Measurements from ENCODE around the gene TNFRSF1B.

The TNFRSF1B gene

DNA sequence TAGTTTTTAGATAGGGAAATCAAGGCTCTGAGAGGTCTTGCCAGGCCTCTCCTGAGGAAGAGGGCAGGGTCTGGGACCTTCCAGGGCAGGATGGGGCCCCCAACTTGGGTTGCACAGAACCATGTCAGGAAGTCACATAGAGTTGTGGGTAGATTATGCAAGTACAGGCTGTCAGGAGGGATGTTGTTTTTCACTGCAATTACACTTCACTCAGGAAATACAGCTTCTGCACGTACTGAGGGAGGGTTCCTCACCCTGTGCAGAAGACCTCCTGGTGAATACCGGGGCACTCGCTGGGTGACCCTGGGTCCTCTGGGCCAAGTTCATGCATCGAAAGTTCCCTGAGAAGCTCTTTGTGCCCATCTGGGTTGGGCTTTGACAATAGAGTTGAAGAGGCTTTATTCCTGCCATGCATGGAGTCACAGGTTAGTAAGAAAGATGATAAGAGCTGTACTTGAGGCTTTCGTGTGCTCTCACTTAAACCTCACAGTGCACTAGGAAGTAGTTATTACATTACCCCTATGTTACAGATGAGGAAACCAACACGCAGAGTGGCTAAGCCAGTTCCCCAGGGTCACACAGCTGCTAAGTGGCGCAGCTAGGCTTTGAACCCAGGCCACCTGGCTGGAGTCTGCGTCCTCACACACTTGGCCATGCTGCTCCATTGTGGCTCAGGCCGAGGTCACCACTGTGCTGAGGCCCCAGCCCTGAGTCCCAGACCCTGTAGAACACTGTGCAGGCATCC lies 16.2 kb upstream of the TNFRSF1B start:
- no peaks in the 10 kb centered on the region for H3K36me3 ChIP-seq (ENCODE audit: insufficient read depth, low read length)
- no peak overlapping the region for H3K9ac ChIP-seq (ENCODE audit: low read depth, low read length)
- H3K27me3 ChIP-seq (ENCODE audit: insufficient read depth, low read length), result no peaks in the 10 kb centered on the region
- H3K4me1 ChIP-seq (ENCODE audit: insufficient read depth, low read length), result no peaks in the 10 kb centered on the region
- no peak overlapping the region for H3K27ac ChIP-seq (ENCODE audit: low read depth, low read length)
- no peak overlapping the region for H3K4me3 ChIP-seq (ENCODE audit: low read length)
- no peaks in the 10 kb centered on the region for H3K9me3 ChIP-seq (ENCODE audit: insufficient read depth, low read depth, low read length)
- WGBS, result 90% methylated on average over 9 of the region's 9 CpGs

DNA sequence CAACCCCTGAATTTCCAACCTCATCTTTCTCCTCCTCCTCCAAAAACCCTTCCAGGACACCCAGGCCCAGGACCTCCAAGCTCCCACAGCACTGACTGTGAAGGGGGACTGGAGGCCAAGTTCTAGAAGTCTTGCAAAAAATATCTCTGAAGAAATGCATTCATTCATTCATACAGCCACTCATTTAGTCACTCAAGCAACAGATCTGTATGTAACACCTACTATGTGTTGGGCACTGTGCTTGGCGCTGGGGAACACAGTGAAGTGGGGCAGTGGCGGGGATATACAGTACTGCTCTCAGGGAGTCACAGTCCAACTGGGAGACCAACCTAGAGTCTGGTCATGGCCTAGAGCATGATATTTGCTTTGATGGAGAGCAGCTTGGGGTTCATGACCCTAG lies 15.3 kb upstream of the TNFRSF1B start:
- Histone ChIP-seq H3K36me3 (ENCODE audit: insufficient read depth, low read length) (no peaks in the 10 kb centered on the region), H3K27me3 (ENCODE audit: insufficient read depth, low read length) (no peaks in the 10 kb centered on the region), H3K9me3 (ENCODE audit: insufficient read depth, low read depth, low read length) (no peaks in the 10 kb centered on the region), H3K4me1 (ENCODE audit: insufficient read depth, low read length) (no peaks in the 10 kb centered on the region), H3K27ac (ENCODE audit: low read depth, low read length) (no peak overlapping the region), H3K9ac (ENCODE audit: low read depth, low read length) (no peak overlapping the region), H3K4me3 (ENCODE audit: low read length) (no peak overlapping the region)
- 94% methylated on average over 2 of the region's 2 CpGs for WGBS

DNA sequence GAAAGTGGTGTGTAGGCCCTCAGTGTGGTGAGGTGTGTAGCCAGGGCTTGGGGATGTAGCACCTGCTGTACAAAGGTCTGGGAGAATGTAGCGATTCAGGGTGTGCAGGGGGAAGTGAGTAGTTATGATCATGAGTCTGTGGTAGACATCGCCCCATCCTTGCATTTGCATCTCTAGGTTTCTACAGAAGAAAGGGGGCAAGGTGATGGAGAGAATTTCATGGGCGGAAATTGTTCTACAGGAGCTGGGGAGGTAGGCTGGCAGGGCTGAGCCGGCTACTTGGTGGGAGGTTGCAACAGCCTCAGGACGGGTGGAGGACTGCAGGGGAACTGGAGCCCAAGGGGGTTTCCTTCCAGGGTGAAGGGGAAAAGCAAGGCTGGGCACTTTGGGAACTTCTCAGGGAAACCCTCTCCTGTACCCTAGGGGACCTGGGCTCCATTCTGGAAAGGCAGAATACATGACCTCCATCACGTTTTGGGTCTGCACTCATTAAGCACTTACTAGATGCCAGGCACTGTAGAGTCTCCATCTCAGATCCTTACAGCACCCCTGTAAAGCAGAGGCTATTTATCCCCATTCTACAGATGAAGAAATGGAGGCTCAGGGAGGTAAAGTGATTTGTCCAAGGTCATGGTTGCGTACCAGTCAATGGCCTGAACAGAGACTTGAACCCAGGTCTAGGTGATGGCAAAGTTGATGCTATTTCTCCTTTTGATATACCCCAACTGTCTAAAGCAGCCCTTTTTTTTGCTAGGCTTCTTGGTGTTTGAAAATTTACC lies 14.5 kb upstream of the TNFRSF1B start:
- WGBS, result 84% methylated on average over 7 of the region's 7 CpGs

GRCh38 chr1:12153181-12153785 lies 13.5 kb upstream of the TNFRSF1B start:
- H3K36me3 ChIP-seq (ENCODE audit: insufficient read depth, low read length), result no peaks in the 10 kb centered on the region
- H3K9me3 ChIP-seq (ENCODE audit: insufficient read depth, low read depth, low read length), result no peaks in the 10 kb centered on the region
- no peak overlapping the region for H3K4me3 ChIP-seq (ENCODE audit: low read length)
- H3K4me1 ChIP-seq (ENCODE audit: insufficient read depth, low read length), result peaks cover 9% of the 10 kb centered on the region
- 84% methylated on average over 13 of the region's 13 CpGs for WGBS
- no peak overlapping the region for H3K9ac ChIP-seq (ENCODE audit: low read depth, low read length)
- no peak overlapping the region for H3K27ac ChIP-seq (ENCODE audit: low read depth, low read length)
- no peaks in the 10 kb centered on the region for H3K27me3 ChIP-seq (ENCODE audit: insufficient read depth, low read length)

More for the DNA sequence above, 14.5 kb upstream of the TNFRSF1B start:
- H3K36me3 ChIP-seq (ENCODE audit: insufficient read depth, low read length), result no peaks in the 10 kb centered on the region
- no peak overlapping the region for H3K9ac ChIP-seq (ENCODE audit: low read depth, low read length)
- H3K9me3 ChIP-seq (ENCODE audit: insufficient read depth, low read depth, low read length), result no peaks in the 10 kb centered on the region
- H3K4me1 ChIP-seq (ENCODE audit: insufficient read depth, low read length), result 0 out of 2 replicates have a peak, but pooled peaks cover under 1% of the 10 kb centered on the region
- H3K27me3 ChIP-seq (ENCODE audit: insufficient read depth, low read length), result no peaks in the 10 kb centered on the region
- no peak overlapping the region for H3K4me3 ChIP-seq (ENCODE audit: low read length)
- H3K27ac ChIP-seq (ENCODE audit: low read depth, low read length), result no peak overlapping the region

DNA sequence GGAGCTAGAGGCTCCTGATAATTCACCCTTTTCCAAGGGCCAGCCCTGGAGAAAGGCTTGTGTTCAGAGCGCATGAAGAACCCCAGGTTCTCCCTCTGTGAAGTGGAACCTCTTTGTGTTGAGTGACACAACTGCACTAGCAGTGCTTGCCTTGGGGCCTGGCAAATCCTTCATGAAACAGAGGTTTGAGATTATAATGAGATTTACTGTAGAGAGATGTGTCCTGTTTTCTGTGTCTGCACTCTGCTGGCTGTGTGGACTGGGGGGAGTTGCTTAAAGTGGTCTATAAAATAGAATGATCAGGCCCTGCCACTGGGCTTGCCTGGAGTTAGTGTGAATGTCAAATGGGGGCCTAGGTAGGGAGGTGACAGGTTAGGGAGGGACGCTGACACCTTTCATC lies 11.5 kb upstream of the TNFRSF1B start:
- no peaks in the 10 kb centered on the region for H3K9me3 ChIP-seq (ENCODE audit: insufficient read depth, low read depth, low read length)
- WGBS, result 100% methylated on average over 1 of the region's 2 CpGs
- H3K9ac ChIP-seq (ENCODE audit: low read depth, low read length), result no peak overlapping the region
- peaks cover 16% of the 10 kb centered on the region for H3K4me1 ChIP-seq (ENCODE audit: insufficient read depth, low read length)
- H3K4me3 ChIP-seq (ENCODE audit: low read length), result no peak overlapping the region
- 0 out of 2 replicates have a peak, but pooled peaks cover 3% of the 10 kb centered on the region for H3K27me3 ChIP-seq (ENCODE audit: insufficient read depth, low read length)
- H3K36me3 ChIP-seq (ENCODE audit: insufficient read depth, low read length), result no peaks in the 10 kb centered on the region
- no peak overlapping the region for H3K27ac ChIP-seq (ENCODE audit: low read depth, low read length)

GRCh38 chr1:12157366-12158231 lies 9.2 kb upstream of the TNFRSF1B start:
- Histone ChIP-seq H3K9me3 (ENCODE audit: insufficient read depth, low read depth, low read length) (no peaks in the 10 kb centered on the region), H3K36me3 (ENCODE audit: insufficient read depth, low read length) (no peaks in the 10 kb centered on the region), H3K4me3 (ENCODE audit: low read length) (no peak overlapping the region), H3K27me3 (ENCODE audit: insufficient read depth, low read length) (0 out of 2 replicates have a peak, but pooled peaks cover 3% of the 10 kb centered on the region), H3K9ac (ENCODE audit: low read depth, low read length) (no peak overlapping the region), H3K27ac (ENCODE audit: low read depth, low read length) (no peak overlapping the region), H3K4me1 (ENCODE audit: insufficient read depth, low read length) (peaks cover 16% of the 10 kb centered on the region)
- 55% methylated on average over 6 of the region's 10 CpGs for WGBS

DNA sequence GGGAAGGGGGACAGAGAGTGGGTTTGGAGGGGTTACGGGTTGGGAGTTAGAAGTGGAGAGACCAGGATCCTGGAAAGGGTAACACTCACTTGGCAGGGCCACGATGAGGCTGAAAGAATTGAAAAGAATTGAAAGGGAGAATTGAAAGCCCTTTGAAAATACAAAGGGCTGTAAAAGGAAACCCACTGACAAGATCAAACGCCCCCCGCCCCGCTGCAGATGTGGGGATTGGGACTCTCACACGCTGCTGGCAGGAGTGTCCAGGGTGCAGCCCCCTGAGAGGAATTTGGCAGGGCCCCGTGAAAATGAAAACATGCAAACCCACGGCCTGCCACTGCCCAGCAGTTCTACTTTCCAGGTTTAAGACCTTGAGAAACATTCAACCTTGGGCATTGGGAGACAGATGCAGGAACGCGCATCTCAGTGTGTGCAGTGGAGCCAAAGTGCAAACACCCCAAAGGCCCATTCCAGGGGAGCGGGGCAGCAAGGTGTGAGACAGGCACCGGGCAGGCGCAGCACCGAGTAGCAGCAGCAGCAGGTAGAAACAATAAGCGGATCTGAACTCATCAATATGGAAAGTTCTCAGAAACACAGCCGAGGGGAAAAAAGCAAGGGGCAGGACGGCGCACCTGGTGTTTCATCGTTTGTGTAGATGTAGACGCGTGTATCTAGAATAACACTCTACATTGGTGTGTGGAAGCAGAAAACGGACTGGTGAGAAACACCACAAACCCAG lies 8.3 kb upstream of the TNFRSF1B start:
- WGBS, result 35% methylated on average over 22 of the region's 22 CpGs
- no peak overlapping the region for H3K9ac ChIP-seq (ENCODE audit: low read depth, low read length)
- 0 out of 2 replicates have a peak, but pooled peaks cover 3% of the 10 kb centered on the region for H3K27me3 ChIP-seq (ENCODE audit: insufficient read depth, low read length)
- H3K9me3 ChIP-seq (ENCODE audit: insufficient read depth, low read depth, low read length), result no peaks in the 10 kb centered on the region
- no peak overlapping the region for H3K27ac ChIP-seq (ENCODE audit: low read depth, low read length)
- H3K4me3 ChIP-seq (ENCODE audit: low read length), result no peak overlapping the region
- H3K4me1 ChIP-seq (ENCODE audit: insufficient read depth, low read length), result peaks cover 16% of the 10 kb centered on the region
- H3K36me3 ChIP-seq (ENCODE audit: insufficient read depth, low read length), result no peaks in the 10 kb centered on the region

GRCh38 chr1:12159816-12160215 lies 7.0 kb upstream of the TNFRSF1B start:
- WGBS, result 81% methylated on average over 7 of the region's 7 CpGs
- Histone ChIP-seq H3K9ac (ENCODE audit: low read depth, low read length) (no peak overlapping the region), H3K4me3 (ENCODE audit: low read length) (no peak overlapping the region), H3K4me1 (ENCODE audit: insufficient read depth, low read length) (peaks cover 16% of the 10 kb centered on the region), H3K27ac (ENCODE audit: low read depth, low read length) (no peak overlapping the region), H3K27me3 (ENCODE audit: insufficient read depth, low read length) (0 out of 2 replicates have a peak, but pooled peaks cover 3% of the 10 kb centered on the region), H3K9me3 (ENCODE audit: insufficient read depth, low read depth, low read length) (no peaks in the 10 kb centered on the region), H3K36me3 (ENCODE audit: insufficient read depth, low read length) (no peaks in the 10 kb centered on the region)

- H3K27ac ChIP-seq (ENCODE audit: low read depth, low read length), result no peak overlapping the region
- peaks cover 16% of the 10 kb centered on the region for H3K27me3 ChIP-seq (ENCODE audit: insufficient read depth, low read length)
- no peak overlapping the region for H3K4me3 ChIP-seq (ENCODE audit: low read length)
- no peaks in the 10 kb centered on the region for H3K36me3 ChIP-seq (ENCODE audit: insufficient read depth, low read length)
- 95% methylated on average over 2 of the region's 2 CpGs for WGBS
- H3K4me1 ChIP-seq (ENCODE audit: insufficient read depth, low read length), result peaks cover 16% of the 10 kb centered on the region
- no peak overlapping the region for H3K9ac ChIP-seq (ENCODE audit: low read depth, low read length)
- H3K9me3 ChIP-seq (ENCODE audit: insufficient read depth, low read depth, low read length), result no peaks in the 10 kb centered on the region
Measured at GRCh38 chr1:12161324-12161661, 5.5 kb upstream of the TNFRSF1B start.

GRCh38 chr1:12161662-12162458 lies 4.9 kb upstream of the TNFRSF1B start:
- 58% methylated on average over 9 of the region's 9 CpGs for WGBS
- Histone ChIP-seq H3K9ac (ENCODE audit: low read depth, low read length) (no peak overlapping the region), H3K4me1 (ENCODE audit: insufficient read depth, low read length) (peaks cover 16% of the 10 kb centered on the region), H3K36me3 (ENCODE audit: insufficient read depth, low read length) (no peaks in the 10 kb centered on the region), H3K4me3 (ENCODE audit: low read length) (no peak overlapping the region), H3K27me3 (ENCODE audit: insufficient read depth, low read length) (peaks cover 22% of the 10 kb centered on the region), H3K9me3 (ENCODE audit: insufficient read depth, low read depth, low read length) (no peaks in the 10 kb centered on the region), H3K27ac (ENCODE audit: low read depth, low read length) (no peak overlapping the region)
